MM.1S (cell line): Measurements from ENCODE around the gene CHST11.

Source experiments
- DNase-seq: peaks from one replicate; pipeline ENCODE4 v3.0.0-alpha.2; 2015
- H2AFZ ChIP-seq: fragments of 300-600 bp; sonication (generic); 2 replicates; pipeline ENCODE4 v1.6.0; 2016; ENCODE audit warnings: antibody characterized with exemption, low read length
- H3F3A ChIP-seq: fragments of 300-600 bp; sonication (generic); 2 replicates; pipeline ENCODE4 v1.6.1; 2016; ENCODE audit warnings: mild to moderate bottlenecking, antibody characterized with exemption, low read length, moderate library complexity, mixed read lengths; ENCODE audit not compliant: insufficient read depth
- H3K27ac ChIP-seq: fragments of 300-600 bp; sonication (generic); 2 replicates; pipeline ENCODE4 v1.5.1; 2016; ENCODE audit warnings: mild to moderate bottlenecking, low read length
- H3K27me3 ChIP-seq: fragments of 300-600 bp; sonication (generic); replicated peaks from 2 replicates; pipeline ENCODE4 v1.6.0; 2016; ENCODE audit warnings: low read length; ENCODE audit not compliant: insufficient read depth
- H3K36me3 ChIP-seq: fragments of 300-600 bp; sonication (generic); replicated peaks from 2 replicates; pipeline ENCODE4 v1.6.1; 2016; ENCODE audit warnings: mild to moderate bottlenecking, low read length, mixed read lengths; ENCODE audit not compliant: insufficient read depth
- H3K4me1 ChIP-seq: fragments of 300-600 bp; sonication (generic); 2 replicates; pipeline ENCODE4 v1.6.1; 2016; ENCODE audit warnings: low read length, mixed read lengths
- H3K4me2 ChIP-seq: fragments of 300-600 bp; sonication (generic); 2 replicates; pipeline ENCODE4 v1.6.0; 2016; ENCODE audit warnings: low read depth, low read length
- H3K4me3 ChIP-seq: fragments of 300-600 bp; sonication (generic); 2 replicates; pipeline ENCODE4 v1.5.1; 2016; ENCODE audit warnings: low read length, mixed read lengths
- H3K79me2 ChIP-seq: fragments of 300-600 bp; sonication (generic); 2 replicates; pipeline ENCODE4 v1.6.1; 2016; ENCODE audit warnings: mixed run types, low read length, mixed read lengths
- H3K9ac ChIP-seq: fragments of 300-600 bp; sonication (generic); 2 replicates; pipeline ENCODE4 v1.6.1; 2016; ENCODE audit warnings: low read length, mixed read lengths
- H3K9me2 ChIP-seq: fragments of 300-600 bp; sonication (generic); replicated peaks from 2 replicates; pipeline ENCODE4 v1.6.1; 2016; ENCODE audit warnings: mild to moderate bottlenecking, low read length, mixed read lengths; ENCODE audit not compliant: insufficient read depth
- H3K9me3 ChIP-seq: fragments of 300-600 bp; sonication (generic); replicated peaks from 2 replicates; pipeline ENCODE4 v1.6.1; 2016; ENCODE audit warnings: mild to moderate bottlenecking, low read length, mixed read lengths; ENCODE audit not compliant: insufficient read depth
- H4K20me1 ChIP-seq: fragments of 300-600 bp; sonication (generic); 2 replicates; pipeline ENCODE4 v1.6.1; 2016; ENCODE audit warnings: mild to moderate bottlenecking, low read length, moderate library complexity, mixed read lengths; ENCODE audit not compliant: insufficient read depth
- EZH2 ChIP-seq: fragments of 300-600 bp; sonication (generic); optimal IDR thresholded peaks from 2 replicates; pipeline ENCODE3; 2017; ENCODE audit warnings: low read depth, mild to moderate bottlenecking, antibody characterized with exemption, low read length, mixed read lengths
- EZH2phosphoT487 ChIP-seq: fragments of 300-600 bp; sonication (generic); IDR thresholded peaks from 2 replicates; pipeline ENCODE4 v1.6.1; 2018; ENCODE audit warnings: antibody characterized with exemption, low read length
- TF ChIP-seq, protein P1 (sequence below): fragments of 300-600 bp; sonication (generic); IDR thresholded peaks from 2 replicates; pipeline ENCODE4 v1.5.1; 2016; ENCODE audit warnings: antibody characterized with exemption, low read length, mixed read lengths

The CHST11 gene

DNA sequence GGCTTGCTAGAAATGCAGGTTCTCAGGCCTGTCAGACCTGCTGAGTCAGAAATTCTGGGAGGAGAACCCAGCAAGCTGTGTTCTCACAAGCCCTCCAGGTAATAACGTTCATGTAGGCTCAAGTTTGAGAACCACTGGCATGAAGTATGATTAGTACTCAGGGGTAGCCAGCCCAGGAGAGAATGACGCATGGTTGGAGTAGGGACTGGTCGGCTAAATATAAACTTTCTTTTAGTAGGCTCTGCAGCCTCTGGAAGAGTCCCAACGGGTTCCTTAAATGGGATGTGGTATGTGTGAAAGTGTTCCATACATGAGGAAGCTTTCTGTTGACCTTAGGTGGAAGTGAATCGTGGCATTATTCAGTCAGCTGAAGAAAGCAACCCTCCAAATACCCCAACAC is 292.0 kb downstream of the CHST11 start:
- H3K4me1 ChIP-seq, result peaks cover 5% of the 10 kb centered on the region

DNA sequence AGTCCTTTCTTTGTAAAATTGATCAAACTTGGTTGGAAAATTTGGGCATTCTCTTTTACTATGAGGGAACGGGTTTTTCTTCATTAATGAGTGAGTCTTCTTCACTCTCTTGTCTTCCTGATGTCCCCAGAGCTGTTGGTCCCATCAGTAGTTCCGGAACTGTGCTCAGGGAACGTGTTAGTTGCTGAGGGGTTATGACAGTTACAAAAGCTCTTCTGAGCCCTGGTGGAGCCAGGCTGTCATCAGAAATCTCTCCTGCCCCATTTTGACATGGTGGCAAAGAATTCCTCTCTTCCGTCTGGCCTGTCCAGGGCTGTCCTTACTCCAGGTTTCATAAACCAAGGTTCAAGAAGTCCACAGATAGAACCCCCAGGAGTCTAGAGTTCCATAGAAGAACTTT is 292.8 kb downstream of the CHST11 start:
- no peak overlapping the region for H2AFZ ChIP-seq
- no peaks in the 10 kb centered on the region for H3K9me2 ChIP-seq
- no peak overlapping the region for H3K4me2 ChIP-seq
- no peak overlapping the region for H3K27ac ChIP-seq
- no peak overlapping the region for H3K4me3 ChIP-seq
- no peak overlapping the region for H3K9ac ChIP-seq
- DNase-seq, result no peak
- no peaks in the 10 kb centered on the region for H3K9me3 ChIP-seq
- H3K4me1 ChIP-seq, result peaks cover 5% of the 10 kb centered on the region
- peaks cover 4% of the 10 kb centered on the region; the same call in 1 of the 2 replicates for H3K79me2 ChIP-seq
- no peaks in the 10 kb centered on the region for H3K27me3 ChIP-seq
- no peaks in the 10 kb centered on the region for H3K36me3 ChIP-seq
- no peaks in the 10 kb centered on the region for H3F3A ChIP-seq
- H4K20me1 ChIP-seq, result no peaks in the 10 kb centered on the region
- TF ChIP-seq, protein P1, sequence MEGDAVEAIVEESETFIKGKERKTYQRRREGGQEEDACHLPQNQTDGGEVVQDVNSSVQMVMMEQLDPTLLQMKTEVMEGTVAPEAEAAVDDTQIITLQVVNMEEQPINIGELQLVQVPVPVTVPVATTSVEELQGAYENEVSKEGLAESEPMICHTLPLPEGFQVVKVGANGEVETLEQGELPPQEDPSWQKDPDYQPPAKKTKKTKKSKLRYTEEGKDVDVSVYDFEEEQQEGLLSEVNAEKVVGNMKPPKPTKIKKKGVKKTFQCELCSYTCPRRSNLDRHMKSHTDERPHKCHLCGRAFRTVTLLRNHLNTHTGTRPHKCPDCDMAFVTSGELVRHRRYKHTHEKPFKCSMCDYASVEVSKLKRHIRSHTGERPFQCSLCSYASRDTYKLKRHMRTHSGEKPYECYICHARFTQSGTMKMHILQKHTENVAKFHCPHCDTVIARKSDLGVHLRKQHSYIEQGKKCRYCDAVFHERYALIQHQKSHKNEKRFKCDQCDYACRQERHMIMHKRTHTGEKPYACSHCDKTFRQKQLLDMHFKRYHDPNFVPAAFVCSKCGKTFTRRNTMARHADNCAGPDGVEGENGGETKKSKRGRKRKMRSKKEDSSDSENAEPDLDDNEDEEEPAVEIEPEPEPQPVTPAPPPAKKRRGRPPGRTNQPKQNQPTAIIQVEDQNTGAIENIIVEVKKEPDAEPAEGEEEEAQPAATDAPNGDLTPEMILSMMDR, result no peak
- TF ChIP-seq EZH2phosphoT487, result no peak
- no peak for TF ChIP-seq EZH2

More for the DNA sequence above, 292.0 kb downstream of the CHST11 start:
- Histone ChIP-seq H3K9me2 (no peaks in the 10 kb centered on the region), H3K36me3 (no peaks in the 10 kb centered on the region), H3K4me2 (no peak overlapping the region), H3K4me3 (no peak overlapping the region), H3K27me3 (no peaks in the 10 kb centered on the region), H3K79me2 (peaks cover 3% of the 10 kb centered on the region; the same call in 1 of the 2 replicates), H3K9ac (no peak overlapping the region), H3K9me3 (no peaks in the 10 kb centered on the region), H4K20me1 (no peaks in the 10 kb centered on the region), H3F3A (no peaks in the 10 kb centered on the region), H3K27ac (no peak overlapping the region), H2AFZ (no peak overlapping the region)
- no peak for DNase-seq
- TF ChIP-seq EZH2 (no peak), EZH2phosphoT487 (no peak)
- TF ChIP-seq, protein P1, result no peak

DNA sequence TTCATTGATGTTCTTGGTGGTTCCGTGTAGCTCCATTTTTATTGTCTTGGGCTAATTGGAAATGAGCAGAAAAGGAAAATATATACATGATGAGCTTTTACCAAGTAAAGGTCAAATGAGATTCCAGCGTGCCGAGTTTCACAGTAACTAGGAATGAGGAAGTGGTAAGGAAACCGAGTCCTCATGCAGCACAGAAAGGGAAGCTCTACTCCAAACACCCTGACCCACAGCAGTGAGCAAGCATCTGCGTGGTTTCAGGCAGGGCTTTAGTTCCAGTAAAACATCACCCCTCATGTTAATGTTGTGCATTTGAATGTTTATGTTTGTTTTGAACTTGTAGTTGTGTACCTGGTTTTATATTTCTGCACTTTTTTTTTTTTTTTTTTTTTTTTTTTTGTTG is 293.3 kb downstream of the CHST11 start:
- Histone ChIP-seq H3K4me3 (no peak overlapping the region), H3K27me3 (no peaks in the 10 kb centered on the region), H3K9ac (no peak overlapping the region), H3F3A (no peaks in the 10 kb centered on the region), H3K27ac (no peak overlapping the region), H3K4me1 (peaks cover 5% of the 10 kb centered on the region), H2AFZ (no peak overlapping the region), H3K4me2 (no peak overlapping the region), H3K36me3 (no peaks in the 10 kb centered on the region), H4K20me1 (no peaks in the 10 kb centered on the region), H3K9me2 (no peaks in the 10 kb centered on the region), H3K9me3 (no peaks in the 10 kb centered on the region), H3K79me2 (peaks cover 4% of the 10 kb centered on the region; the same call in 1 of the 2 replicates)
- TF ChIP-seq, protein P1, result no peak
- no peak for TF ChIP-seq EZH2
- no peak for TF ChIP-seq EZH2phosphoT487
- peak; percentile 35 for DNase-seq
